Gastroesophageal sphincter (tissue), 3 donors: Measurements from ENCODE around the gene DDT.
"Not testable (repeated sequence)": the region's sequence is repeated elsewhere in the genome, so short reads cannot be mapped to it uniquely, and the experiment has no call there.

ENCODE experiments used
- EP300 ChIP-seq: sonication (generic); formaldehyde crosslinking; IDR thresholded peaks from one replicate; pipeline ENCODE4 v1.6.1; 2017; ENCODE audit warnings: antibody characterized with exemption, mild to moderate bottlenecking
- POLR2A ChIP-seq, 2 donors: fragments of 450-650 bp; IDR thresholded peaks; one replicate each; pipeline ENCODE4 v1.6.1; 2017; ENCODE audit warnings: antibody characterized with exemption in 2 of 2, mild to moderate bottlenecking in 2 of 2, moderate library complexity in 1 of 2
- POLR2AphosphoS5 ChIP-seq: sonication (generic); formaldehyde crosslinking; IDR thresholded peaks from one replicate; pipeline ENCODE4 v1.6.1; 2017; ENCODE audit warnings: antibody characterized with exemption
- TF ChIP-seq, protein P1 (sequence below), 4 experiments: fragments of 200-600 bp in 2 of 4; fragments of 450-650 bp in 2 of 4; sonication (generic) in 1 of 4; IDR thresholded peaks; one replicate each; pipeline ENCODE4 v1.5.1; 2017 to 2019; ENCODE audit warnings: antibody characterized with exemption in 4 of 4, mild to moderate bottlenecking in 2 of 4, moderate library complexity in 2 of 4

DNA sequence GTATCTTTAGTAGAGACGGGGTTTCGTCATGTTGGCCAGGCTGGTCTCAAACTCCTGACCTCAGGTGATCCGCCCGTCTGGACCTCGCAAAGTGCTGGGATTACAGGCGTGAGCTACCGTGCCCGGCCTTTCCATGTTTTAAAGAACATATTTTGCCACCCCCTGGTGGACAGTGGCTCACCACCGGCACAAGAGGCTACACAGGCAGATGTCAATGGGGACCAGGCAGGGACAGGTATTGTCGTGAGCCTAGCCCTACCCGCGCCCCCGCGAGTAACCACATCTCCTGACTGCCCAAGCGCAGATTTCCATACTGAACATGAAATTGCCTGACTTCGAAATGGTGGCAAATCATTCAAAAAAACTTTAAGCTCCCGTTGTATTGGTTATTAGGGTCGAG is 8.1 kb downstream of the DDT start:
- TF ChIP-seq, protein P1, sequence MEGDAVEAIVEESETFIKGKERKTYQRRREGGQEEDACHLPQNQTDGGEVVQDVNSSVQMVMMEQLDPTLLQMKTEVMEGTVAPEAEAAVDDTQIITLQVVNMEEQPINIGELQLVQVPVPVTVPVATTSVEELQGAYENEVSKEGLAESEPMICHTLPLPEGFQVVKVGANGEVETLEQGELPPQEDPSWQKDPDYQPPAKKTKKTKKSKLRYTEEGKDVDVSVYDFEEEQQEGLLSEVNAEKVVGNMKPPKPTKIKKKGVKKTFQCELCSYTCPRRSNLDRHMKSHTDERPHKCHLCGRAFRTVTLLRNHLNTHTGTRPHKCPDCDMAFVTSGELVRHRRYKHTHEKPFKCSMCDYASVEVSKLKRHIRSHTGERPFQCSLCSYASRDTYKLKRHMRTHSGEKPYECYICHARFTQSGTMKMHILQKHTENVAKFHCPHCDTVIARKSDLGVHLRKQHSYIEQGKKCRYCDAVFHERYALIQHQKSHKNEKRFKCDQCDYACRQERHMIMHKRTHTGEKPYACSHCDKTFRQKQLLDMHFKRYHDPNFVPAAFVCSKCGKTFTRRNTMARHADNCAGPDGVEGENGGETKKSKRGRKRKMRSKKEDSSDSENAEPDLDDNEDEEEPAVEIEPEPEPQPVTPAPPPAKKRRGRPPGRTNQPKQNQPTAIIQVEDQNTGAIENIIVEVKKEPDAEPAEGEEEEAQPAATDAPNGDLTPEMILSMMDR (IDR thresholded peaks at IDR 0.05) = not testable (repeated sequence)
- not testable (repeated sequence) for TF ChIP-seq POLR2AphosphoS5; POLR2A (IDR thresholded peaks at IDR 0.05); EP300
